ENCODE results near the gene VAT1.
"Not testable (repeated sequence)": the region's sequence is repeated elsewhere in the genome, so short reads cannot be mapped to it uniquely, and the experiment has no call there.

The VAT1 gene

DNA sequence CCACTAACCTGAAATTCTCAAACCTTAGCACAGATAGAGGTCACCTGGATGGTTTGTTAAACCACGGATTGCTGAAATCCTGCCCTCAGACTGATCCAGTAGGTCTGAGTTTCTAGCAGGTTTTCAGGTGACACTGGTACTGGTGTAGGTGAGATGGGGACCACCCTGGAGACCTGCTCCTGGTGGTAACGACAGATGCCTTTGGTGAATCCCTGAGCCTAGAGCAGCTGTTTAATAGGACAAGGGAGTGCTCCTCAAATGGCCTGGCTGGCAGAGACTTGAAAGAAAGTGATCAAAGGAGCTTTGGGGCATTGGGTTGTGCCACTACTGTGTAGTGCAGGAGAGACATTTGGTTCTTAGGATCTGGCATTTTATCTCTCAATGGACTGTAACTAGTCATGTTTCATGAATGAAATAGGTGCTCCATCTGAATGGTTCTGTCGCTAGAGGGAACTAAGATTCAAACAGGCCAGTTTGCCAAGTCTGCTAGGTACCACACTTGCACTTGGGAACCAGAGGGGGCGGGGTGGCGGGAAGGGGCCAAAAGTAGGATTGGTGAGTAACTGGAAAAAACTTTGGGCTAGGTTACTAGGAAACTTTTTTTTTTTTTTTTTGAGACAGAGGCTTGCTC lies 18.5 kb downstream of the VAT1 start:
- no peak for DNase-seq

DNA sequence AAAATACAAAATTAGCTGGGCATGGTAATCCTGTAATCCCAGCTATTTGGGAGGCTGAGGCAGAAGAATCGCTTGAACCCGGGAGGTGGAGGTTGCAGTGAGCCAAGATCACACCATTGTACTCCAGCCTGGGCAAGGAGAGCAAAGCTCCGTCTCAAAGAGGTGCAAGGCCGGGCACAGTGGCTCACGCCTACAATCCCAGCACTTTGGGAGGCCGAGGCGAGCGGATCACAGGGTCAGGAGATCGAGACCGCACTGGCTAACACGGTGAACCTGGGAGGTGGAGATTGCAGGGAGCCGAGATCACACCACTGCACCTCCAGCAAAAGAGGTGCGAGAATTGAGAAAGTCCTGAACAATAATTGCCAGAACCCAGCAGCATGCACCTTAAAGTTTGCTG lies 21.3 kb downstream of the VAT1 start:
- not testable (repeated sequence) for DNase-seq

DNA sequence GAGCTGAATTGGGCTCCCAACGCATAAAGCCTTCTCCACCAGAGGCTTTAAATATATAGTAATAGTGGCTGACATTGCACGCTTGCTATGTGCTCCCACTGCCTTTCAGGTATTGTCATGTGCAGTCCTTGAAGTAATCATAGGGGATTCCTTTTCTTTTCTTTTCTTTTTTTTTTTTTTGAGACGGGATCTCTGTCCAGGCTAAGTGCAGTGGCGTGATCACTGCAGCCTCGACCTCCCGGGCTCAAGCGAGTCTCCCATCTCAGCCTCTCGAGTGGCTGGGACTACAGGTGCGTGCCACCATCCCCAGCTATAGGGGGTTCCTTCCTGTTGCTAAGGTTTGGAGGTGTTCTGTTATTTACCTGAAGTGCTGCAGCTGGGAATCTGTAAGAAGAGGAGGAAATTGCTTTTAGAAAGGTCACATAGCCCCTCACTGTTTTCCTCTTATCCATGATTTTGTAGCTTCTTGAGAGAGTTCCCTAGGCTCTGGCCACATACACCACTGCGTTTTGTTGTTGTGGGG lies 23.1 kb downstream of the VAT1 start:
- DNase-seq = no peak

DNA sequence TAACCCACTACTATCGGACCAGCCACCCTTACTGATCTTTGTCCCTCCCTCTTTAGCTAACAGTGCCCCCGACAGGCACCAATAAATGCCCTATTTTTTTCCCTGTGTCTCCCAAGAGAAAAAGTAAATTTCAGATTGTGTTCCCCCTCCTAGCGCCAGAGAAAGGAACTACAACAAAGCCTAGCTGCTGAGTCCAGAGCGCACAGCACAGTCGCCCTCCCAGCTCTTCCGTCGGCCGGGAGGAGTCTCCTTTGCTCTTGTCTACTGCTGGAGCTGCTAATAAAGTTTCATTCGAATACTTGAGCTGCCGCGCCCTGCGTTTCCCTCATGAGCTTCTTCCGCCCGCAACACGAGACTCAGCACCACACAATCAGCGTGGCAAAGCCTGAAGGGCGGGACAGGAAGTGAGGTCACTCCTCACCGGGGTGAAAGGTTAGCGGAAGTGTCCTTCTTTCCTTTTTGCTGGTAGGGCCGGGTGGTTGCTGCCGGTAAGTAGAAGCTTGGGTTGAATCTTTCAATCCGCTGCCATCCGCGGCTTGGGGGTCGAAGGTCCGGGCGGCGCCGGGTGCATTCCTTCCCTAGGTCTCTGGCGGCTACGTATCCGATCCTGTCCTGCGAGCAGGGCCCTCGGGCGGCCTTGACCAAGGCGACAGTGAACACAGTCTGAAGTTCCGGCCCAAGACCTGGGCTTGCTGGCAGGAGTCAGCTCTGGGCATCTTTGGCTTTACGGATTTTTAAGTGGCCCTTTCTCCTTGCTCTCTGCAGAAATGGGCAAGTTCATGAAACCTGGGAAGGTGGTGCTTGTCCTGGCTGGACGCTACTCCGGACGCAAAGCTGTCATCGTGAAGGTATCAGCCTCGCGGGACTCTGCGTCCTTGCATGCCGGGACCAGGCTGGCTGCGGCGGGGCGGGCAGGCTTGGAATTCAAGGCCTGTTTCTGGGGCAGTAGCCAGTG lies 23.9 kb downstream of the VAT1 start, which contains the start of gene RPL27:
Gene RPL27, plus strand, starts transcription at position 436 of the 955 bp plus-strand sequence. Its CDS starts 332 bp downstream, at position 768.
- DNase-seq = peak; percentile 100

DNA sequence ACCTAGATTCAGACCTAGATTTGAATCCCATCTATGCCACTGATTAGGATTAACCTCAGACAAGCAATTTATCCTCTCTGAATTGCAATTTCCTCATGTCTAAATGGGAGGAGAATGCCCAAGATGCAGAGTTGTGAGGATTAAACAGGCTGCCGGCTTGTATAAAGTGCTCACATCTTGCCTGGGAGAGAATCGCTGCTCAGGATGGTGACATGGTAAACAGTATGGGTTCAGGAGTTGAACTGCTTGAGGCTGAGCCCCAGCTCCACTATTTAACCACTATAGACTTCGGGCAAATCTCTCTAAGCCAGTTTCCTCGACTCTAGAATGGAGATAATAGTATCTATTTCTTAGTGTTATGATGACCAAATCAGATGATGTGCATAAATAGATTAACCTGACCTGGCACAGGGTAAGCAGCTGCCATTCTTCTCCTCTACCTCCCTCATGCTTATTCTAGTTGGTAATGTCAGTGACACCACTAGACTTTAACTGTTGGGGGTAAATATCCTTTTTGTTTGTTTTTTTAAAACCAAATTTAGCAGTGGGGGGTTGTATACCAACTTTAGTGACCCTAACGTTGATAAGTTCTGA lies 24.7 kb downstream of the VAT1 start:
- DNase-seq = no peak

DNA sequence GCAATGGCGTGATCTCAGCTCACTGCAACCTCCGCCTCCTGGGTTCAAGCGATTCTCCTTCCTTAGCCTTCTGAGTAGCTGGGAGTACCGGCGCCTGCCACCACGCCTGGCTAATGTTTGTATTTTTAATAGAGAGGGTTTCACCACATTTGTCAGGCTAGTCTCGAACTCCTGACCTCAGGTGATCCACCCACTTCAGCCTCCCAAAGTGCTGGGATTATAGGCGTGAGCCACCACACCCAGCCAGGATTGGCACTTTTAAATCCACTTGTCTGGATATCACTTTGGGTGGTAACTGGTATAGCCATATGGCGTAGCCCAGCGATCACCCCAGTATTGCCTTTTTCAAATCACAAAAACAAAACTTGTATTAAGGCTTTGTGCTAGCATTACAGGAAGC lies 28.3 kb downstream of the VAT1 start:
- not testable (repeated sequence) for DNase-seq

DNA sequence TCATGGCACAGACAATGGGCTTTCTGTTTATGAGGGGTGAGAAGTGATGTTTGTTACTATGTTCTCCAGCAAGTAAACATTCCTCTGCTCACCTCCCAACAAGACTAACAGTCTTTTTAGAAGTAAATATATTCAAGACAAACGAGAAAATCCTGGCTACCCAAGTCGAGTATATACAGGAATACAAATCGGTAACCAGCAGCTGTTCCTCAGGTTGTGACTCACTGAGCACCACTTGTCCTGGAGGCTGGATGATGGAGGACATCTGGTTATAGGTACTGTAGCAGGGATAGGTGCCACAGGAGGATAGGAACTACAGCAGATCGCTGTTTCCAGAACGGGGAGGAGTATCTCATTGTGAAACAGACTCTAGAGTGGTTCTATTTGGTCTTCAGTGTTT lies 29.3 kb downstream of the VAT1 start:
- no peak for DNase-seq

DNA sequence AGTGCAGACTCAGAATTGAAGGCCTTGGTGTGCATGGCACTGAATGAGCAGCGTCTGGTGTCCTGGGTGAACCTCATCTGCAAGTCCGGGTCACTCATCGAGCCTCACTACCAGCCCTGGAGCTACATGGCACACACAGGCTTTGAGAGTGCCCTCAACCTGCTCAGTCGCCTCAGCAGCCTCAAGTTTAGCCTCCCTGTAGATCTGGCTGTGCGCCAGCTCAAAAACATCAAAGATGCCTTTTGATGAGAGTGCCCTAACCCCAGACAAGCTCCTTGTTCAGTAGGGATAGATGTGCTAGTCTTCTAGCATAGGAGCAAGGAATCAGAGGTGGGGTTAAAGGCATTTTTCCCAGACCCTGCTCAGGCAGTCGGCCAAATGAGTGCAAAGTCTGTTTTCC lies 30.7 kb downstream of the VAT1 start:
- DNase-seq = no peak

DNA sequence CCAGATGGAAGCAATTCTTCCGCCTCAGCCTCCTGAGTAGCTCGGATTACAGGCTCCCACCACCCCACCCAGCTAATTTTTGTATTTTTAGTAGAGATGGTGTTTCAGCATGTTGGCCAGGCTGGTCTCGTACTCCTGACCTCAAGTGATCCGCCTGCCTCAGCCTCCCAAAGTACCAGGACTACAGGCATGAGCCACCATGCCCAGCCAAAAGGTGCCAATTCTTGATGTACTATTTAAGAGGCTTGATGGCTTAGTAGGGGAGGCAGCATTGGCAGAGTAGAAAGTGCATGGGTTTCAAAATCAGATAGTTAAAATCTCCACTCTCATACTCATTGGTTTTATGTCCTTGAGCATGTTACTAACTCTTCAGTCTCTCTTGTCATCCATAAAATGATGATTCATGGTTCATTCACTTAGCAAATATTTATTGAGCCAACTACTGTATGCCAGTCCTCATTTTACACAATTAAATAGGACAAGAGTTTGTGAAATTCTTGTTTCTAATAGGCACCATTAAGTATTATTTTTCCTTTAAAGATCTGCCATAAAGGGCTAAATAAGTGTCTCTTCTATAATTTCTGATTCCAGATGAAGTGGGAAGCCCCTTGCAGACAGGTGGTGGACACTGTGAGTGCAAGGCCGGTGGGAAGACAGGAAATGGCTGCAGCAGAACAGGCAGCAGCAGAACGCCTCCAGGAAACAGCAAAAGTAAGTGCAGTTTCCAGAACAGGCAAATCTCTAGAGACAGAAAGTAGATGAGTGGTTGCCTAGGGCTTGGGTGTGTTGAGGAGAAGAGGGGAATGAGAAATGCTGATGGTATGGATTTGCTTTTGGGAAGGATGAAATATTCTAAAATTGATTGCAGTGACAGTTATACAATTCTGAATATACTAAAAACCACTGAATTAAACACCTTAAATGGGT lies 32.2 kb downstream of the VAT1 start:
- DNase-seq = no peak

DNA sequence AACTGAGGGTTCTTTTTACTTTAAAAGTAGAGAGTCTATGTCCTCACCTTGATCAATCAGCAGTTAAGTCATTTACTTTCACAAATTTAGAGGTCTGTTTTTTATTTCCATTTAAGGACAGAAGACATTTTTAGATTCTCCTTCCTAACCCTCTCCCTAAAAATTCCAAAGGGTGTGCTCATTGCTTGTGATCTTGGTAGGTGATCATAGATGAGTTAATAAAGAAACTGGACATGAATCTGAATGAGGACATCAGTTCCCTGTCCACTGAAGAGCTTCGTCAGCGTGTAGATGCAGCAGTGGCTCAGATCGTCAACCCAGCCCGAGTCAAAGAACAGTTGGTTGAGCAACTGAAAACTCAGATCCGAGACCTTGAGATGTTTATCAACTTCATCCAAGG lies 33.0 kb downstream of the VAT1 start:
- no peak for DNase-seq

DNA sequence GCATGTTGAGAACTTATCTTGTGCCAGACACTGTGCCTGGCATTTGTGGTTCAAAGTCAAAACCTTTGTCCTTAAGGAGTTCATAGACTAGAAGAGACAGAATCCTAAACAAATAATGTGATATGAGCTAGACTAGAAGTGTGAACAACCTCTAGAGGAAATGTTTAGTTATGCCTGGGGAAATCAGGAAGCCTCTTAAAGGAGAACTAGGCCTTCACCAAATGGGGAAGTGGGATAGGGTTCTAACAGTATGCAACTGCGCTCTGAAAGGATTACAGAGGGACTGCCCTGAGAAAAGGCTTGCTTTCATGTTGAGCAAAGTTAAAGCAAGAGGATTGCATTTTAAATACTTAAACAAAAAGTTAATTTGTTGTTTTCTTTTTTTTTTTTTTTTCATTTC lies 37.0 kb downstream of the VAT1 start:
- no peak for DNase-seq

DNA sequence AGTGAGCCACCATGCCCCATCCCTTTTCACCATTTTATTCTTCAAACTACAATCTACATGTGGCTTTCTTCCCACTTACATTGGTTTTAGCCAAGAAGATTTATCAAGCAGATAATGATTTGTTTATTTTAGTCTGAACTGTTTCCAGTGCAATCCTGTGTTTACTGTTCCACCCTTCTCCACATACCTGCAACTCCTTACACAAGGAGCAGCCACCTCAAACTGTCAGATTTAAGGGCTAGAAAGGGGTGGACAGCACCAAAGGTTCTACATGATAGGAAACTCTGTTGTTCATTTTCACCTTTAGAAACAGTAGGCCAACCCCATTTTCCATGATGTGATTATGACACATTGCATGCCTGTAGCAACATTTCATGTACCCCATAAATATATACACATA lies 39.9 kb downstream of the VAT1 start:
- no peak for DNase-seq

DNA sequence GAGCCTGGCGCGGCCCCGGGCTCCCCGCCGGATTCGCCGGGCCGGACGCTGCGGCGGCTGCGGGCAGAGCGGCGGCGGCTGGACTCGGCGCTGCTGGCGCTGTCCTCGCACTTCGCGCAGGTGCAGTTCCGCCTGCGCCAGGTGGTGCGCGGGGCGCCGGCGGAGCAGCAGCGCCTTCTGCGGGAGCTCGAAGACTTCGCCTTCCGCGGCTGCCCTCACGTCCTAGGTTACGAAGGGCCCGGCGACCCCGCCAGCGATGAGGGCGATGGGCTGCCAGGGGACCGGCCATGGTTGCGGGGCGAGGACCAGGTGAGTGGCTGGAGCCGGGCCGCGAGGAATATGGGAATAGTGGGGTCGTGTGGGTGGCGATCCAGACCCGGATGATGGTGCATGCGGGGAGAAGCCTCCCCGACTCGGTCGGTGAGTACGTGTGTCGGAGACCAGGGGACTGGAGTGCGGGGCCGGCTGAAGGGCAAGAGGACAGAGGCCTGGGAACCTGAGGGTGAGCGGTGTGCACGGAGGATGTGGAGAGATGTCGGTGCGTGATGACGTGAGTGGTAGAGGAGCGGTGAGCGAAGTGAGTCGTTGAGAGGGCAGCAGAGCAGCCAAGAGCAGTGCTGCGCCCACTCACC lies 41.3 kb downstream of the VAT1 start:
- DNase-seq = no peak

DNA sequence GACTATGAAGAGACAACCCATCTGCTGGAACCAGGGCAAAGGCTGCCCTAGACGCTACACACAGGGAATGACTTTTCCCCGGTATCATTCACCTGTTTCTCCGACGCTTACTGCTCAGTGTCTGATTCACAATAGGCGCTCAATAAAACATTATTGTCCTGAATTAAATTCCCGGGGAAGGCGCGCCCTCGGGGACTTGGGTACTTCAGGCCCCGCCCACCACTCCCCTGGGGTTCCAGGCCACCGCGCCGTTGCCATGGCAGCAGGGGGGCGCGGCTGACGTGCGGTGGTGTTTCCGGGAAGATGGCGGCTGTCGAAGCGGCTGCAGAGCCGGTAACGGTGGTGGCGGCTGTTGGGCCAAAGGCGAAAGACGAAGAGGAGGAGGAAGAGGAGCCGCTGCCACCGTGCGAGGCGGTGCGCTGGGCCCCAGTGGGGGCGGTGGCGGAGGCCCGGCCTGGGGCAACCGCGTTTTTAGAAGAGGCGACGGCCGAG lies 41.9 kb downstream of the VAT1 start, which contains the start of gene RUNDC1:
Gene RUNDC1, plus strand, starts transcription at position 292 of the 492 bp plus-strand sequence. Its CDS starts 12 bp downstream, at position 304.
- no peak for DNase-seq

DNA sequence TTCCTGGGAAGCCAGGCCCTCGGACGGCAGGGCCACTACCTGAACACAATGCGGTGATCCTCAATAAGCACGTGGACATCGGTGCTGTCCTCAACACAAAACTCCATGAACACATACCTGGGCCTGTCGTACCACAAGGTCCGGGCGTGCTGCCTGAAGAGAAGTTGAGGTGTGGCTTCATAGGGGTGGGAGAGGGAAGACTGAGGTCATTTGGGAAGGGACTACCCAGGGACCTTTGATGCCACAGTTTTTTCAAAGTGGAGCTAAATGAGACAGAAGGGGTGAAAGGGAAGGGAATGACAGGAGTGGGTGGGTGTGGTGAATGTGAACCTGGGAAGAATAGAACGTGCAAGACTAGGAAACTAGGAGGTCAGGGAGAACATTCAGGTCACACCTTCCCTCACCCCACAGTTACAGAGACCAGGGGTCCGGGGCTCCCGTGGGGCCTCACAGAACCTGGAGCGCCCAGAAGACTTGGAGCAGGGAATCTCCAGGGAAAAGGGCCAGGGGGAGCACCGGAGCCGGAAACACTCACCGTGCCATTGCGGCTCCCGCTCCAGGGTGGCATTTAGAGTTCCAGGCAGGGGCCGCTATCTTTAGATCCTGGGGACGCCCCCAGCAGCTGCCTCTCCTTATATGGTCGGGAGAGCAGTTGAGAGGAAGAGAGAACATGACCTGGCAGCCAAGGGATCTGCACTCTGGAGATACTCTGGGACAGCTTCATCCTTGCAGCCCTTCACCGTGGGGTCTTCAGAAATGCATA lies 42.5 kb downstream of the VAT1 start, which contains the start of gene PTGES3L:
Gene PTGES3L, minus strand, starts transcription at position 570 of the 763 bp plus-strand sequence. Its CDS starts 27 bp downstream, at position 543.
- DNase-seq = no peak

DNA sequence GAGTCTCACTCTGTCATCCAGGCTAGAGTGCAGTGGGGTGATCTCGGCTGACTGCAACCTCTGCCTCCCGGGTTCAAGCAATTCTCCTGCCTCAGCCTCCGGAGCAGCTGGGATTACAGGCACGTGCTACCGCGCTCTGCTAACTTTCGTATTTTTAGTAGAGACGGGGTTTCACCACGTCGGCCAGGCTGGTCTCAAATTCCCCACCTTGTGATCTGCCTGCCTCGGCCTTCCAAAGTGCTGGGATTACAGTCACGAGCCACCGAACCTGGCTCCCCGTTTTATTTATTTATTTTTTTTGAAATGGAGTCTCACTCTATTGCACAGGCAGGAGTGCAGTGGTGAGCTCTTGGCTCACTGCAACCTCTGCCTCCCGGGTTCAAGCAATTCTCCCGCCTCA lies 46.5 kb downstream of the VAT1 start:
- DNase-seq = not testable (repeated sequence)

DNA sequence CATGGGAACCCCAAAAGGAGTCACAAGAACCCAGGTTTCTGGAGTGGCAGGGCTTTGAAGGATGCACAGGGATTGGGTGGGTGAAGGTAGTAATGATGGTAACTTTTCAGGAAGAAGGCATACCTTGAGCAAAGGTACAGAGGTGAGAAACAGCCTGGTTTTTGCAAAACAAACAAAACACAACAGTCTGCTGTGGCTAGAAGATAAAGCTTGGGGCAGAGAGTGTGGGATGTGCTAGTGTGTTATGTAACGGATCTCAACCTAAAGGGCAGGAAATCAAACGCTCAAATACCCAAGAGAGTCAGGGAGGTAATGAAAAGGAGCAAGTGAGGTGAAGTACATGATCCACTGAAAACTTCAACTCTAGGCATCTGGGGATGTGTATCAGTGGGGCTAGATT lies 46.9 kb downstream of the VAT1 start:
- no peak for DNase-seq

DNA sequence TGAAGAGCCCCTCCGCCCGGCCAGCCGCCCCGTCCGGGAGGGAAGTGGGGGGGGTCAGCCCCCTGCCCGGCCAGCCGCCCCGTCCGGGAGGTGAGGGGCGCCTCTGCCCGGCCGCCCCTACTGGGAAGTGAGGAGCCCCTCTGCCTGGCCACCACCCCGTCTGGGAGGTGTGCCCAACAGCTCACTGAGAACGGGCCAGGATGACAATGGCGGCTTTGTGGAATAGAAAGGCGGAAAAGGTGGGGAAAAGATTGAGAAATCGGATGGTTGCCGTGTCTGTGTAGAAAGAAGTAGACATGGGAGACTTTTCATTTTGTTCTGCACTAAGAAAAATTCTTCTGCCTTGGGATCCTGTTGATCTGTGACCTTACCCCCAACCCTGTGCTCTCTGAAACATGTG lies 48.9 kb downstream of the VAT1 start:
- DNase-seq = not testable (repeated sequence)

DNA sequence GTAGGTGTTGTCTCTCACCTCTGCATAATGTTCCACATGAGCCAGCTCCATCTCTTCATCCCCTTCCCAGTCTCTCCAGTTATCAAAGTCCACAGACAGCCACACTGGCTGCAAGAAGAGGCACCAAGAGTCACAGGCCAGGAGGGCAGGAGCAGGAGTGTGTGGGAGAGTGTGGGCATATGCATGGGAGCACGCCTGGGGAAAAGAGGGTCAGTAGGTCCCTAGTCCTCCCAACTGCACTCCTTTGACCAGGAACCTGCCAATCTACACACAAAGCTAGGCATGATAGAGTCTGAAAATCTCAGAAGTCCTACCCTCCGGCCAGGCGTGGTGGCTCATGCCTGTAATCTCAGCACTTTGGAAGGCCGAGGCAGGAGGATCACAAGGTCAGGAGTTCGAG lies 50.6 kb downstream of the VAT1 start:
- no peak for DNase-seq

DNA sequence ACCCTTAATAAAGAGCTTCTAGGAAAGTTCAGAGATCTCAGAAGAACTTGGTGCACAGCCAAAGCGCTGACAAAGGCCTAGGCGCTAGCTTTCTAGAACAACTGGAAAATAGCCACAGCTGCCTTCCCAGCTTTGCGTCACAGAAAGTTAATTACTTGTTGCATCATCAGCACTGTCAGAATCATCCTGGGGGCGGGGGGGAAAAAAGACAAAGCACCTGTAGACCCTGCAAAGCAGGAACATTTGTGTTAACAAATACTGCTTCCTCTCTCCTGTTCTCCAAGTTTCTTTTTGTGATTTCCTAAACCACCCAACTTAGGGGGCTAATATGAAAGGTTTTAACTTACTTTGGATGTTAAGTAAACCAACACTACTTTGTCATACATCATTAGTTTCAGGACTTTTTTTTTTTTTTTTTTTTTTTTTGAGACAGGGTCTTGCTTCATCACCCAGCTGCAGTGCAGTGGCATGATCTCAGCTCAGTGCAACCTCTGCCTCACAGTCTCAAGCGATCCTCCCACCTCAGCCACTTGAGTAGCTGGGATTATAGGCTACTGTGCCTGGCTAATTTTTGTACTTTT lies 53.1 kb downstream of the VAT1 start:
- DNase-seq = no peak

All from NCI-H1436 treated with DMSO at 0.1 percent for 48 hours (cell line).